Cardiac fibroblast (primary cell): ENCODE measurements around the gene ID4.
A peak's percentile ranks its signal among the peaks of the same experiment; 100 is the strongest.

ENCODE experiments used
- DNase-seq, 2 donors: peaks; one replicate each; pipeline versions ENCODE4 v3.0.0 to v3.0.0-alpha.2; 2010; ENCODE audit warnings: low read depth in 2 of 2
- H3K4me3 ChIP-seq, 2 donors: replicated peaks in 1 of 2; 1 replicate in 1 of 2; 2 replicates in 1 of 2; pipeline ENCODE4 v1.5.1; 2011; ENCODE audit warnings: low read depth in 2 of 2, low read length in 2 of 2, mild to moderate bottlenecking in 2 of 2, moderate library complexity in 1 of 2
- TF ChIP-seq, protein P1 (sequence below): IDR thresholded peaks from one replicate; pipeline ENCODE4 v1.5.1; 2011; ENCODE audit warnings: low read depth, mild to moderate bottlenecking, low read length, inconsistent platforms

Gene ID4

DNA sequence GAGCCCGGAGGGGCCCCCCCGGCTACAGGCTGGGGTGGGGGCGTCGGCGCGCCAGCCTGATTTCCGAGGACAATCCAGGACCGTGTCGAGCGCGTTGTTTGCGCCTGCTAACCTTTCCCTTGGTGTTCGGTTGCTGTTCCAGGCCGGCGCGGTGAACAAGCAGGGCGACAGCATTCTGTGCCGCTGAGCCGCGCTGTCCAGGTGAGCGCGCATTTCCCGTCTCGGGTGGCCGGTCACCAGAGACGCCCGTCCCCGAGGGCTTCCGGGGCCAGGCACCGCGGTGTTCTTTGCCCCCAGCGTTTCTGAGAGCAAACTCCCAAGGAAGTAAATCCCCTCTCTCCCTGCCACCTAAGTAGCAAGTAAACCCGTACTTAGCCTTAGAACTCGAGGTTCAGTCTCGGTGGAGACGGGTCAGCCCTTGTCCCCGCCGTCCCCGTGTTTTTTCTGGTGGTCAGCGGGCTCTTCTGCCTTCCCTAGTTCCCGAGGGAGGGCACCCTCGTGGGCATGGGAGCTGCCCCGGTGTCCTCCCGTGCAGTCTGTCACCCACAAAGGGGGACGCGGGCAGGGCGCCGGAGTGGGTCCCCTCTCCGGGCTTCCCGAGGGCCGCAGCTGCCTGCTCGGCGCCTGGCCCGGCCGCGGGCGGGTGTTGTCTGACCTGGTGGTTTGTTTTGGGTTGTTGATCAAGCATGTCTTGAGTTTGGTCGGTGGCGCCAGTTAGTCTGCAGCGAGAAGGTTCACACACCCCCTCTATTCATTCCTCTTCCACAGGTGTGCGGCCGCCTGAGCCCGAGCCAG, 1.5 kb downstream of the ID4 start:
- TF ChIP-seq, protein P1, sequence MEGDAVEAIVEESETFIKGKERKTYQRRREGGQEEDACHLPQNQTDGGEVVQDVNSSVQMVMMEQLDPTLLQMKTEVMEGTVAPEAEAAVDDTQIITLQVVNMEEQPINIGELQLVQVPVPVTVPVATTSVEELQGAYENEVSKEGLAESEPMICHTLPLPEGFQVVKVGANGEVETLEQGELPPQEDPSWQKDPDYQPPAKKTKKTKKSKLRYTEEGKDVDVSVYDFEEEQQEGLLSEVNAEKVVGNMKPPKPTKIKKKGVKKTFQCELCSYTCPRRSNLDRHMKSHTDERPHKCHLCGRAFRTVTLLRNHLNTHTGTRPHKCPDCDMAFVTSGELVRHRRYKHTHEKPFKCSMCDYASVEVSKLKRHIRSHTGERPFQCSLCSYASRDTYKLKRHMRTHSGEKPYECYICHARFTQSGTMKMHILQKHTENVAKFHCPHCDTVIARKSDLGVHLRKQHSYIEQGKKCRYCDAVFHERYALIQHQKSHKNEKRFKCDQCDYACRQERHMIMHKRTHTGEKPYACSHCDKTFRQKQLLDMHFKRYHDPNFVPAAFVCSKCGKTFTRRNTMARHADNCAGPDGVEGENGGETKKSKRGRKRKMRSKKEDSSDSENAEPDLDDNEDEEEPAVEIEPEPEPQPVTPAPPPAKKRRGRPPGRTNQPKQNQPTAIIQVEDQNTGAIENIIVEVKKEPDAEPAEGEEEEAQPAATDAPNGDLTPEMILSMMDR = no peak
- peak overlapping the region; percentile 57 to 90 for H3K4me3 ChIP-seq
- peak; percentile 19 to 45 for DNase-seq

DNA sequence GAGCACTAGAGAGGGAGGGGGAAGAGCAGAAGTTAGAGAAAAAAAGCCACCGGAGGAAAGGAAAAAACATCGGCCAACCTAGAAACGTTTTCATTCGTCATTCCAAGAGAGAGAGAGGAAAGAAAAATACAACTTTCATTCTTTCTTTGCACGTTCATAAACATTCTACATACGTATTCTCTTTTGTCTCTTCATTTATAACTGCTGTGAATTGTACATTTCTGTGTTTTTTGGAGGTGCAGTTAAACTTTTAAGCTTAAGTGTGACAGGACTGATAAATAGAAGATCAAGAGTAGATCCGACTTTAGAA, 2.0 kb downstream of the ID4 start:
- TF ChIP-seq, protein P1 = no peak
- H3K4me3 ChIP-seq = peak overlapping the region; percentile 57 to 90
- no peak for DNase-seq

DNA sequence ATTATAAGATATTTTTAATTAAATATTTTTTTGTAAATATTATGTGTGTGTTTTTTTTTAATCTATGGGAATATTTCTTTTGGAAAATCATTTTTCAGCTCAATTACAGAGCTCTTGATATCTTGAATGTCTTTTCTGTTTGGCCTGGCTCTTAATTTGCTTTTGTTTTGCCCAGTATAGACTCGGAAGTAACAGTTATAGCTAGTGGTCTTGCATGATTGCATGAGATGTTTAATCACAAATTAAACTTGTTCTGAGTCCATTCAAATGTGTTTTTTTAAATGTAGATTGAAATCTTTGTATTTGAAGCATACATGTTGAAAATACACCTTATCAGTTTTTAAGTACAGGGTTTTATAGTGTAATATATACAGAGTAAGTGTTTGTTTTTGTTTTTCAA, 2.6 kb downstream of the ID4 start:
- peak in 1 of 2 donors; percentile 14 for DNase-seq
- TF ChIP-seq, protein P1 = no peak
- no peak overlapping the region for H3K4me3 ChIP-seq

DNA sequence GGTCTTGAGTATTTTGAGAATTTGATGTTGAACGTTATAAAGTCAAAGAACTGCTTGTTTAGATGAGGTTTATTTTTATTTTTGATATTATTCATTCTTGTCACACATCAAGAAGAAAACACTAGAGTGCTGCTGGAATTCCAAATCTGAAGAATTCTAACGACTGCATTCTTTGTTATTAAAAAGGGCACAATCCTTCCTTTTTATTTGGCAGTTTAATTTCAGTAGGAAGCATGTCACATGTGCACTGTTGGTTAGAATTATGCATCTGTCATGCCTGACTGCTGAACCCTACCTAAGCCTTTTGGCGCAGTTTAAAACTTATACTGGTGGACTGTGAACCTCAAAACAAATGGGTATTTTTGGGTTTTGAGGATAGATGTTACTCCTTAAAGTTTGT, 4.0 kb downstream of the ID4 start:
- TF ChIP-seq, protein P1 = no peak
- H3K4me3 ChIP-seq = no peak overlapping the region
- no peak for DNase-seq

DNA sequence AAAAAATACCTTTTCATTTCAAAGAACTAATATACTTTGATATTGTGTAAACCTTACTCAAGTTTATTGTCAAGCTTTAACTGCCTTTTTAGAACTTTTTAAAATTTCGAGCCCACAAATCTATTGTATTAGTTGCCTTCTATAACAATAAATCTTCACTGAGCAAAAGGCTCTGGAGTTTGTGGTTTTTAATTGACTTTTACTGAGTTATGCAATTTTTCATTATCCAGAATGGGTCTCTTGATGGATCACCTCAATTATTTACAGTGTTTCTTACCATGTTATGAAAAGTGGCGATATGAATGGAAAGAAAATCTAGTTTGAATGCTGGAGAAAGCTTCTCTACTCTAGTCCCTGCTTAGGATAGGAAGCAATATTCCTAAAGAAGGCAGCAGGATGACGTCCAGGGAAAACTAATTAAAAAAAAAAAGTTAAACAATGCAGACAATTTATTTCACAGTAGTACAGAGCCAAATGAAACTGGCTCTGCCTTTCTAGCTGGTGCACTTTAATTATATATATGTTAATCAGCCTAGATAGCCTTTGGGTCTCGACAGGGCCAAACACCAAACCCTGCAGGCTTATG, 5.0 kb downstream of the ID4 start:
- DNase-seq = peak in 1 of 2 donors; percentile 32
- TF ChIP-seq, protein P1 = no peak
- no peak overlapping the region for H3K4me3 ChIP-seq

DNA sequence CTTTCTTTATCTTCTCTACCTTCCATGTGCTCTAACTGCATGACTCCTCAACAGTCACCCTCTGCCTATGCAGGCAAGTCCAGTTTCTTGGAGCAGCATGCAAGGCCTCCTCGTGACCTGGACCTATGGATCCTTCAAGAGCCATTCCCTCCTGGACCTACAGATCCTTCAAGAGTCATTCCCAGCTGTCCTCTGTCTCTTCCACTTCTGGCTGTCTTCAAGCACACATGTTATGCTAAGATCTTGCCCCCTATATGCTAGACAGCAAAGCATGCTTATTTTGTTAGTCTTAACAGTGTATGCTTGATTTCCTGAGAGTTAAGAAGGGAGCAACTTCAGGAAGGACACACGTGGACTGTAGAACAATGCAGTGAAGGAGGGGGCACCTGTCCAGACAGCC, 7.5 kb downstream of the ID4 start:
- H3K4me3 ChIP-seq = no peak overlapping the region
- TF ChIP-seq, protein P1 = no peak
- DNase-seq = no peak
